ENCODE results near the gene CRYBB2. TPM values are rescaled to one million over a fixed set of nuclear protein-coding genes. Genes with fewer than 3 reads are reported as not detected.
"Not testable (repeated sequence)": the region's sequence is repeated elsewhere in the genome, so short reads cannot be mapped to it uniquely, and the experiment has no call there.

Gene CRYBB2
- total and polyA plus RNA-seq, 12 donors: 0.24 to 1.9 (median 1.1) TPM; not detected in 8

- intact Hi-C loops (cut with DNase I): no loop called here
- H3K27ac ChIP-seq: no peak overlapping the region
- peaks cover 0 to 7% of the 10 kb centered on the region in 2 donors for H3K4me1 ChIP-seq (replicated peaks in 1 of 2)
- H3K4me3 ChIP-seq: no peak overlapping the region
- peaks cover 0 to 3% (median 0%) of the 10 kb centered on the region in 3 donors for H3K9me3 ChIP-seq (replicated peaks in 1 of 3)
- TF ChIP-seq CTCF (IDR thresholded peaks at IDR 0.05): no peak
- no peak for TF ChIP-seq POLR2A (IDR thresholded peaks at IDR 0.05)
- H3K27me3 ChIP-seq: no peaks in the 10 kb centered on the region
- no peak for DNase-seq
- H3K36me3 ChIP-seq (replicated peaks in 1 of 2): peaks cover 0 to 18% of the 10 kb centered on the region in 2 donors
- WGBS, 4 donors: 78 to 92% (median 85%) methylated on average over 2 to 9 of the region's 9 CpGs
These were observed 41.5 kb upstream of the CRYBB2 start for GRCh38 chr22:25177895-25178294.

- DNase-seq; H3K9me3 ChIP-seq (replicated peaks in 1 of 3); H3K27ac ChIP-seq; H3K4me1 ChIP-seq (replicated peaks in 1 of 2); H3K27me3 ChIP-seq; intact Hi-C loops (cut with DNase I); H3K4me3 ChIP-seq: not testable (repeated sequence)
- WGBS, 4 donors: 84 to 94% (median 87%) methylated on average over 4 to 6 of the region's 6 CpGs; no CpG with 5 or more reads in 1 of the 4 donors
- peaks cover 0 to 18% of the 10 kb centered on the region in 2 donors for H3K36me3 ChIP-seq (replicated peaks in 1 of 2)
These were observed 41.1 kb upstream of the CRYBB2 start for GRCh38 chr22:25178348-25178747.

- 79 to 87% (median 82%) methylated on average over 36 to 52 of the region's 63 CpGs for WGBS, 4 donors
- H3K9me3 ChIP-seq (replicated peaks in 1 of 3); H3K4me3 ChIP-seq; H3K4me1 ChIP-seq (replicated peaks in 1 of 2); H3K27me3 ChIP-seq; H3K27ac ChIP-seq; DNase-seq; intact Hi-C loops (cut with DNase I): not testable (repeated sequence)
- peaks cover 0 to 19% of the 10 kb centered on the region in 2 donors for H3K36me3 ChIP-seq (replicated peaks in 1 of 2)
These were observed 40.4 kb upstream of the CRYBB2 start for GRCh38 chr22:25178869-25179631.

- Histone ChIP-seq H3K4me3 (no peak overlapping the region), H3K36me3 (replicated peaks in 1 of 2) (peaks cover 0 to 25% of the 10 kb centered on the region in 2 donors), H3K4me1 (replicated peaks in 1 of 2) (no peaks in the 10 kb centered on the region), H3K27me3 (no peaks in the 10 kb centered on the region), H3K9me3 (replicated peaks in 1 of 3) (peaks cover 0 to 3% (median 0%) of the 10 kb centered on the region in 3 donors), H3K27ac (no peak overlapping the region)
- WGBS, 4 donors: 77 to 96% (median 83%) methylated on average over 9 to 10 of the region's 10 CpGs
- TF ChIP-seq POLR2A (IDR thresholded peaks at IDR 0.05): no peak
- no peak for TF ChIP-seq CTCF (IDR thresholded peaks at IDR 0.05)
- intact Hi-C loops (cut with DNase I): no loop called here
- DNase-seq: peak in 2 of 7 donors; percentile 36 to 44
These were observed 37.0 kb upstream of the CRYBB2 start for GRCh38 chr22:25182131-25183110.
